A549 (cell line): ENCODE data around the gene CNIH2. TPM values are rescaled to one million over a fixed set of nuclear protein-coding genes. Genes with fewer than 3 reads are reported as not detected.

ENCODE experiments used
- ATAC-seq, 2 experiments: fragments of 200-7000 bp in 1 of 2; fragments of >200 bp in 1 of 2; cut with Nextera tagmentation in 1 of 2; cut with Tn5 transposase in 1 of 2; 3 replicates each; pipeline versions ENCODE4 v1.8.0 to v1.9.1; 2018 to 2020; ENCODE audit warnings: mild to moderate bottlenecking in 1 of 2, moderate library complexity in 1 of 2
- CTCF ChIA-PET: fragments of 300-600 bp; sonication (Branson Sonifier 250); formaldehyde crosslinking; extraction: SDS; loops from one replicate; lab custom pipeline; 2021; ENCODE audit warnings: antibody characterized with exemption, inconsistent platforms; lab: Yijun Ruan, JAX
- POLR2A ChIA-PET: fragments of 350-600 bp; formaldehyde crosslinking; extraction: SDS; loops from one replicate; lab custom pipeline; 2021; ENCODE audit warnings: antibody characterized with exemption, inconsistent platforms; lab: Yijun Ruan, JAX
- DNase-seq, 2 experiments: peaks; one replicate each; pipeline versions ENCODE4 v3.0.0 to v3.0.0-alpha.2; 2011 to 2016; ENCODE audit warnings: low read depth in 1 of 2, low spot score in 1 of 2
- FAIRE-seq: peaks from 2 replicates; lab custom pipeline; 2011; peaks lifted over from hg19 to GRCh38; lab: Jason Lieb, UNC
- H3K27ac ChIP-seq, 2 experiments: fragments of >200 bp; sonication (Bioruptor Twin); formaldehyde crosslinking; 3 replicates each; pipeline ENCODE4 v1.5.1; 2016 to 2017
- H3K4me1 ChIP-seq: fragments of >200 bp; sonication (Bioruptor Twin); formaldehyde crosslinking; 3 replicates; pipeline ENCODE4 v1.6.1; 2016
- H3K4me2 ChIP-seq: fragments of >200 bp; sonication (Bioruptor Twin); formaldehyde crosslinking; 3 replicates; pipeline ENCODE4 v1.6.1; 2016
- H3K4me3 ChIP-seq: fragments of >200 bp; sonication (Bioruptor Twin); formaldehyde crosslinking; 3 replicates; pipeline ENCODE4 v1.5.1; 2016
- H3K9me3 ChIP-seq: fragments of >200 bp; sonication (Bioruptor Twin); formaldehyde crosslinking; 3 replicates; pipeline ENCODE4 v1.6.1; 2016
- CHD4 ChIP-seq: fragments of 200-600 bp; sonication (generic); IDR thresholded peaks from 2 replicates; pipeline ENCODE4 v1.6.1; 2016; ENCODE audit warnings: antibody characterized with exemption, mild to moderate bottlenecking, borderline replicate concordance
- E2F6 ChIP-seq: IDR thresholded peaks from 2 replicates; pipeline ENCODE4 v1.6.1; 2012; ENCODE audit warnings: low read depth, borderline replicate concordance
- GATA3 ChIP-seq: IDR thresholded peaks from 2 replicates; pipeline ENCODE4 v1.6.1; 2012; ENCODE audit warnings: borderline replicate concordance
- JUN ChIP-seq, 2 experiments: fragments of >200 bp; sonication (Bioruptor Twin); formaldehyde crosslinking; IDR thresholded peaks; 2 replicates in 1 of 2; 3 replicates in 1 of 2; pipeline ENCODE4 v1.6.1; 2016 to 2017
- MAX ChIP-seq: IDR thresholded peaks from 2 replicates; pipeline ENCODE4 v1.6.1; 2012
- PBX3 ChIP-seq: IDR thresholded peaks from 2 replicates; pipeline ENCODE4 v1.6.1; 2012
- PHF8 ChIP-seq: fragments of 200-600 bp; sonication (generic); IDR thresholded peaks from 2 replicates; pipeline ENCODE4 v1.6.1; 2016; ENCODE audit warnings: low read depth, mild to moderate bottlenecking, antibody characterized with exemption, moderate library complexity, borderline replicate concordance
- POLR2A ChIP-seq: IDR thresholded peaks from 2 replicates; pipeline ENCODE4 v1.6.1; 2012; ENCODE audit warnings: mild to moderate bottlenecking, low read length
- RARB ChIP-seq: fragments of 250-450 bp; sonication (Bioruptor Pico); IDR thresholded peaks from 2 replicates; pipeline ENCODE4 v1.8.0; 2021; ENCODE audit warnings: mild to moderate bottlenecking, moderate library complexity
- REST ChIP-seq: fragments of 200-600 bp; sonication (generic); IDR thresholded peaks from 2 replicates; pipeline ENCODE4 v1.6.1; 2016; ENCODE audit warnings: antibody characterized with exemption, mild to moderate bottlenecking, moderate library complexity
- WGBS: methylation state at CpG from one replicate; pipeline ENCODE4 v1.1.6; 2017; ENCODE audit errors: missing lambda C conversion rate; 5-methylcytosine and 5-hydroxymethylcytosine counted together
- polyA plus RNA-seq, 4 experiments: library from polyadenylated mRNA; depleted of rRNA in 3 of 4; stranded (reverse); fragments of >200 nt; fragmentation: RNase III in 1 of 4; extraction: RNeasy Plus Mini Kit Qiagen cat#74134 plus additional on column Dnase treatment in 1 of 4; gene quantifications; 2 replicates in 3 of 4; 3 replicates in 1 of 4; pipeline ENCODE4 v1.2.3, GENCODE V29; 2011 to 2017

The CNIH2 gene
- polyA plus RNA-seq, 2 of the 4 experiments (the other 2 are of a cell fraction) = 0.98 to 1.1 TPM

- TF ChIP-seq RARB (CRISPR knock-in tag) (no peak), REST (peak; percentile 89)
- TF ChIP-seq, all 56 proteins: peak for 7
These were observed 10.4 kb upstream of the CNIH2 start (continued) for GRCh38 chr11:66267379-66268243.

- peak; percentile 67 to 88 for ATAC-seq
- Histone ChIP-seq H3K4me2 (peak within 1 kb of the TSS; percentile 94), H3K9me3 (no peaks in the 10 kb centered on the region), H3K27ac (peak within 1 kb of the TSS; percentile 91 to 97), H3K4me1 (peaks cover 19% of the 10 kb centered on the region), H3K4me3 (peak within 1 kb of the TSS; percentile 93)
- ChIA-PET POLR2A (interaction anchor here (0.6 to 1.6 kb wide), 4 partner anchors 9 to 21 kb away, joined by 3 to 6 read pairs (median 5); partner anchors contain the start of genes CNIH2 and YIF1A), CTCF (interaction anchor here (0.7 to 2.8 kb wide), 3 partner anchors 8 to 46 kb away, joined by 4 to 13 read pairs (median 5); no protein-coding TSS in a partner anchor)
- FAIRE-seq = peak; percentile 72
- 1% methylated on average over 31 of the region's 64 CpGs for WGBS
- DNase-seq = peak; percentile 94 to 99
- TF ChIP-seq E2F6 (no peak), JUN (IDR thresholded peaks at IDR 0.05) (peak in 1 of 2 experiments; percentile 93), PBX3 (peak; percentile 49; the same call in 1 of the 2 replicates), MAX (0 out of 2 replicates have a peak, but pooled peaks have one; percentile 22), GATA3 (no peak), PHF8 (no peak), POLR2A (peak; percentile 9; the same call in 1 of the 2 replicates)
These were observed 9.6 kb upstream of the CNIH2 start, which contains the start of gene RAB1B for GRCh38 chr11:66268244-66268951. Gene RAB1B (plus strand): TSS chr11:66268639. CDS start chr11:66268680, 41 bp downstream.

GRCh38 chr11:66268952-66269905 lies 8.7 kb upstream of the CNIH2 start:
- ChIA-PET CTCF (interaction anchor here (1.6 kb wide), 1 partner anchor 9 kb away, joined by 5 read pairs; no protein-coding TSS in a partner anchor), POLR2A (interaction anchor here (1.0 to 1.2 kb wide), 2 partner anchors 11 to 43 kb away, joined by 3 to 6 read pairs; no protein-coding TSS in a partner anchor)
- peak overlapping the region; percentile 93 for H3K4me3 ChIP-seq
- DNase-seq (peak; percentile 45 to 61), FAIRE-seq (no peak), ATAC-seq (peak in 1 of 2 experiments; percentile 1; a peak in 2 of 6 replicates)
- no peaks in the 10 kb centered on the region for H3K9me3 ChIP-seq
- peaks cover 19% of the 10 kb centered on the region for H3K4me1 ChIP-seq
- peak overlapping the region; percentile 91 to 97 for H3K27ac ChIP-seq
- WGBS = 7% methylated on average over 32 of the region's 32 CpGs
- H3K4me2 ChIP-seq = peak overlapping the region; percentile 94
- TF ChIP-seq PHF8 = peak; percentile 57; the same call in 1 of the 2 replicates
- TF ChIP-seq CHD4 = no peak
- TF ChIP-seq JUN (IDR thresholded peaks at IDR 0.05) = 0 out of 5 replicates have a peak, but pooled peaks of 1 of the 2 experiments have one; percentile 40
